Ishikawa (cell line): ENCODE data around the gene SLC46A3.

ENCODE experiments used
- CREB1 ChIP-seq: IDR thresholded peaks from 2 replicates; pipeline ENCODE4 v1.6.1; 2012; ENCODE audit warnings: low read depth
- EGR1 ChIP-seq: IDR thresholded peaks from 2 replicates; pipeline ENCODE4 v1.6.1; 2012
- EP300 ChIP-seq: IDR thresholded peaks from 2 replicates; pipeline ENCODE4 v1.6.1; 2012; ENCODE audit warnings: borderline replicate concordance
- FOXM1 ChIP-seq: IDR thresholded peaks from 2 replicates; pipeline ENCODE4 v1.6.1; 2012; ENCODE audit warnings: low read depth, borderline replicate concordance
- MAX ChIP-seq: IDR thresholded peaks from 2 replicates; pipeline ENCODE4 v1.6.1; 2012
- NFIC ChIP-seq: IDR thresholded peaks from 2 replicates; pipeline ENCODE4 v1.6.1; 2012
- RAD21 ChIP-seq: IDR thresholded peaks from 2 replicates; pipeline ENCODE4 v1.6.1; 2012; ENCODE audit warnings: low read depth
- REST ChIP-seq: IDR thresholded peaks from 2 replicates; pipeline ENCODE4 v1.6.1; 2012; ENCODE audit warnings: low read depth, mild to moderate bottlenecking
- TAF1 ChIP-seq: IDR thresholded peaks from 2 replicates; pipeline ENCODE4 v1.6.1; 2012; ENCODE audit warnings: low read depth, mild to moderate bottlenecking
- TCF12 ChIP-seq: IDR thresholded peaks from 2 replicates; pipeline ENCODE4 v1.6.1; 2012; ENCODE audit warnings: low read depth
- TEAD4 ChIP-seq: IDR thresholded peaks from 2 replicates; pipeline ENCODE4 v1.6.1; 2012
- USF1 ChIP-seq: IDR thresholded peaks from 2 replicates; pipeline ENCODE4 v1.6.1; 2012
- YY1 ChIP-seq: IDR thresholded peaks from 2 replicates; pipeline ENCODE4 v1.6.1; 2012; ENCODE audit warnings: low read depth
- ZBTB7A ChIP-seq: IDR thresholded peaks from 2 replicates; pipeline ENCODE4 v1.6.1; 2012; ENCODE audit warnings: low read depth

The SLC46A3 gene

GRCh38 chr13:28707629-28708427 is 10.9 kb downstream of the SLC46A3 start:
- no peak for TF ChIP-seq YY1
- no peak for TF ChIP-seq RAD21
- no peak for TF ChIP-seq TCF12
- no peak for TF ChIP-seq CREB1
- no peak for TF ChIP-seq EP300
- TF ChIP-seq REST: no peak

- TF ChIP-seq MAX (no peak), TAF1 (no peak), RAD21 (no peak), NFIC (no peak), EGR1 (no peak), USF1 (no peak), ZBTB7A (no peak), FOXM1 (no peak)
These were observed 13.2 kb downstream of the SLC46A3 start for GRCh38 chr13:28705461-28706083.

- TF ChIP-seq EGR1 (no peak), TAF1 (no peak), ZBTB7A (no peak), FOXM1 (no peak)
These were observed 13.9 kb downstream of the SLC46A3 start for GRCh38 chr13:28704919-28705318.

GRCh38 chr13:28704282-28704681 is 14.5 kb downstream of the SLC46A3 start:
- TF ChIP-seq YY1 (no peak), MAX (no peak), CREB1 (no peak)

- TF ChIP-seq NFIC (no peak), CREB1 (no peak), YY1 (no peak), TAF1 (no peak), EP300 (no peak)
These were observed 19.5 kb downstream of the SLC46A3 start for GRCh38 chr13:28699246-28699645.

- TF ChIP-seq TAF1 (no peak), TEAD4 (no peak), USF1 (no peak), REST (no peak), RAD21 (no peak), EGR1 (no peak), ZBTB7A (no peak), TCF12 (no peak), YY1 (no peak), NFIC (no peak), CREB1 (no peak), EP300 (no peak)
These were observed 21.3 kb downstream of the SLC46A3 start for GRCh38 chr13:28697441-28697840.
